K562 (cell line): Measurements from ENCODE around the gene DGKA. TPM values are rescaled to one million over a fixed set of nuclear protein-coding genes. Genes with fewer than 3 reads are reported as not detected.

Source experiments
- ESRRA ChIP-seq: fragments of 450-650 bp; IDR thresholded peaks from 2 replicates; pipeline ENCODE4 v1.6.1; 2014; ENCODE audit warnings: low read depth, mild to moderate bottlenecking, moderate library complexity, borderline replicate concordance
- FOXP1 ChIP-seq: sonication (generic); formaldehyde crosslinking; IDR thresholded peaks from 2 replicates; pipeline ENCODE4 v1.8.0; 2022; ENCODE audit warnings: mild to moderate bottlenecking, missing genetic modification reagents
- HDAC8 ChIP-seq: fragments of 450-650 bp; IDR thresholded peaks from 2 replicates; pipeline ENCODE4 v1.6.1; 2016; ENCODE audit warnings: mild to moderate bottlenecking, missing genetic modification characterization, moderate library complexity, missing compliant biosample characterization
- KLF13 ChIP-seq: fragments of 450-650 bp; IDR thresholded peaks from 2 replicates; pipeline ENCODE4 v1.6.1; 2016; ENCODE audit warnings: missing genetic modification characterization, low read depth, mild to moderate bottlenecking, missing compliant biosample characterization, moderate library complexity, borderline replicate concordance
- NELFE ChIP-seq: IDR thresholded peaks from 2 replicates; pipeline ENCODE4 v1.6.1; 2011; ENCODE audit warnings: mild to moderate bottlenecking; ENCODE audit not compliant: insufficient read depth, insufficient read length
- NR4A1 ChIP-seq, 2 experiments: fragments of 250-450 bp in 1 of 2; fragments of 450-650 bp in 1 of 2; sonication (Bioruptor Pico) in 1 of 2; IDR thresholded peaks; 2 replicates each; pipeline versions ENCODE4 v1.4.0 to v1.6.1; 2016 to 2020; ENCODE audit warnings: mild to moderate bottlenecking in 2 of 2, missing compliant biosample characterization in 1 of 2, missing genetic modification characterization in 1 of 2, moderate library complexity in 1 of 2
- POLR2A ChIP-seq: fragments of 450-650 bp; conservative IDR thresholded peaks from 2 replicates; pipeline ENCODE4 v1.6.1; 2016
- RB1 ChIP-seq: fragments of 450-650 bp; IDR thresholded peaks from 2 replicates; pipeline ENCODE4 v1.6.1; 2017; ENCODE audit warnings: low read depth, mild to moderate bottlenecking
- RFX1 ChIP-seq: fragments of 450-650 bp; IDR thresholded peaks from 2 replicates; pipeline ENCODE4 v1.6.1; 2016; ENCODE audit warnings: mild to moderate bottlenecking, moderate library complexity
- SIRT6 ChIP-seq: IDR thresholded peaks from one replicate; pipeline ENCODE4 v1.6.1; 2012; ENCODE audit warnings: low read depth, mild to moderate bottlenecking, control low read depth, inconsistent platforms, low read length, moderate library complexity
- SNRNP70 ChIP-seq: fragments of 200-400 bp; formaldehyde crosslinking; optimal IDR thresholded peaks from 2 replicates; pipeline ENCODE3; 2017; ENCODE audit warnings: low read depth, low read length
- SPI1 ChIP-seq: IDR thresholded peaks from 2 replicates; pipeline ENCODE4 v1.6.1; 2011; ENCODE audit warnings: low read depth, low read length, control low read depth, borderline replicate concordance
- TCF7L2 ChIP-seq: fragments of 150-350 bp; IDR thresholded peaks from 2 replicates; pipeline ENCODE4 v1.6.1; 2016; ENCODE audit warnings: low read depth, mild to moderate bottlenecking, low read length, moderate library complexity
- TEAD4 ChIP-seq, 2 experiments: sonication (generic) in 1 of 2; formaldehyde crosslinking in 1 of 2; IDR thresholded peaks; 2 replicates each; pipeline versions ENCODE4 v1.6.1 to v1.8.0; 2012 to 2022; ENCODE audit warnings: borderline replicate concordance in 1 of 2, inconsistent platforms in 1 of 2, low read length in 1 of 2, mild to moderate bottlenecking in 1 of 2, missing genetic modification reagents in 1 of 2
- TOE1 ChIP-seq, 2 experiments: fragments of 450-650 bp in 1 of 2; sonication (generic) in 1 of 2; formaldehyde crosslinking in 1 of 2; IDR thresholded peaks; 2 replicates each; pipeline versions ENCODE4 v1.7.1 to v1.8.0; 2016 to 2022; ENCODE audit warnings: borderline replicate concordance in 2 of 2, mild to moderate bottlenecking in 2 of 2, antibody characterized with exemption in 1 of 2, inconsistent platforms in 1 of 2, low read depth in 1 of 2, missing genetic modification reagents in 1 of 2, moderate library complexity in 1 of 2
- TSHZ1 ChIP-seq: fragments of 250-450 bp; sonication (Bioruptor Pico); IDR thresholded peaks from 2 replicates; pipeline ENCODE4 v1.4.0; 2020; ENCODE audit warnings: mild to moderate bottlenecking, moderate library complexity
- XRCC4 ChIP-seq: IDR thresholded peaks from one replicate; pipeline ENCODE4 v1.6.1; 2011; ENCODE audit not compliant: insufficient read depth, insufficient read length; ENCODE audit errors: extremely low read depth
- ZBTB8A ChIP-seq: fragments of 450-650 bp; IDR thresholded peaks from 2 replicates; pipeline ENCODE4 v1.6.1; 2018; ENCODE audit warnings: mild to moderate bottlenecking, moderate library complexity; ENCODE audit not compliant: partially characterized antibody
- ZNF431 ChIP-seq: sonication (generic); formaldehyde crosslinking; IDR thresholded peaks from 2 replicates; pipeline ENCODE4 v1.8.0; 2022; ENCODE audit warnings: mild to moderate bottlenecking, missing genetic modification reagents
- polyA plus RNA-seq, 8 experiments: library from polyadenylated mRNA; depleted of rRNA in 4 of 8; stranded (reverse) in 5 of 8; unstranded in 3 of 8; fragments of >200 nt; fragmentation: Nextera tagmentation in 2 of 8; fragmentation: Illumina TruSeq in 1 of 8; extraction: Ambion mirVana in 2 of 8; extraction: Trizol in 1 of 8; gene quantifications; 2 replicates each; pipeline versions ENCODE4 v1.2.1 to v1.2.3, GENCODE V29; 2011 to 2014; ENCODE audit warnings: inconsistent platforms in 1 of 8, missing spikeins in 1 of 8
- total RNA-seq, 7 experiments: library from RNA; depleted of rRNA in 6 of 7; stranded (reverse); fragments of >200 nt in 6 of 7; fragmentation: Illumina TruSeq in 2 of 7; extraction: Trizol in 2 of 7; gene quantifications; 2 replicates each; pipeline versions ENCODE4 v1.2.1 to v1.2.3, GENCODE V29; 2011 to 2021; ENCODE audit warnings: low replicate concordance in 1 of 7
- TF ChIP-seq, protein P1 (sequence below): fragments of 450-650 bp; IDR thresholded peaks from 2 replicates; pipeline ENCODE4 v1.6.1; 2016
- TF ChIP-seq, protein P2 (sequence below): fragments of 450-650 bp; formaldehyde crosslinking; IDR thresholded peaks from 2 replicates; pipeline ENCODE4 v1.4.0; 2020; ENCODE audit warnings: mild to moderate bottlenecking, moderate library complexity

DGKA gene
- total and polyA plus RNA-seq, 9 of the 15 experiments (the other 6 are each of a cell fraction or from before 2014, with no cell fraction given) = 3.4 to 12.4 (median 6.2) TPM

- no peak for TF ChIP-seq SNRNP70
- TF ChIP-seq ESRRA = peak; percentile 58; the same call in 1 of the 2 replicates
- peak; percentile 58; the same call in 1 of the 2 replicates for TF ChIP-seq RB1
- 0 out of 2 replicates have a peak, but pooled peaks have one; percentile 47 for TF ChIP-seq ZNF431 (CRISPR knock-in tag)
- TF ChIP-seq TSHZ1 = no peak
- peak; percentile 22; the same call in 1 of the 2 replicates for TF ChIP-seq KLF13 (tag)
- TF ChIP-seq NELFE = no peak
- TF ChIP-seq POLR2A = no peak
- no peak for TF ChIP-seq XRCC4
- no peak for TF ChIP-seq TCF7L2
- TF ChIP-seq SIRT6 = no peak
- TF ChIP-seq, protein P1, sequence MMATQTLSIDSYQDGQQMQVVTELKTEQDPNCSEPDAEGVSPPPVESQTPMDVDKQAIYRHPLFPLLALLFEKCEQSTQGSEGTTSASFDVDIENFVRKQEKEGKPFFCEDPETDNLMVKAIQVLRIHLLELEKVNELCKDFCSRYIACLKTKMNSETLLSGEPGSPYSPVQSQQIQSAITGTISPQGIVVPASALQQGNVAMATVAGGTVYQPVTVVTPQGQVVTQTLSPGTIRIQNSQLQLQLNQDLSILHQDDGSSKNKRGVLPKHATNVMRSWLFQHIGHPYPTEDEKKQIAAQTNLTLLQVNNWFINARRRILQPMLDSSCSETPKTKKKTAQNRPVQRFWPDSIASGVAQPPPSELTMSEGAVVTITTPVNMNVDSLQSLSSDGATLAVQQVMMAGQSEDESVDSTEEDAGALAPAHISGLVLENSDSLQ = peak; percentile 24; the same call in 1 of the 2 replicates
- TF ChIP-seq RFX1 = no peak
- TF ChIP-seq ZBTB8A = no peak
- TF ChIP-seq HDAC8 = no peak
- 0 out of 2 replicates have a peak, but pooled peaks have one; percentile 34 for TF ChIP-seq TOE1 (IDR thresholded peaks at IDR 0.05; ENCODE audit: borderline replicate concordance)
- TF ChIP-seq TOE1 (CRISPR knock-in tag; IDR thresholded peaks at IDR 0.05; ENCODE audit: borderline replicate concordance, low read depth) = no peak
- no peak for TF ChIP-seq TEAD4 (IDR thresholded peaks at IDR 0.05; ENCODE audit: low read length)
- no peak for TF ChIP-seq TEAD4 (CRISPR knock-in tag; IDR thresholded peaks at IDR 0.05; ENCODE audit: borderline replicate concordance)
- no peak for TF ChIP-seq NR4A1 (CRISPR knock-in tag; IDR thresholded peaks at IDR 0.05)
- no peak for TF ChIP-seq NR4A1 (tag; IDR thresholded peaks at IDR 0.05)
- no peak for TF ChIP-seq FOXP1 (CRISPR knock-in tag)
- TF ChIP-seq, protein P2, sequence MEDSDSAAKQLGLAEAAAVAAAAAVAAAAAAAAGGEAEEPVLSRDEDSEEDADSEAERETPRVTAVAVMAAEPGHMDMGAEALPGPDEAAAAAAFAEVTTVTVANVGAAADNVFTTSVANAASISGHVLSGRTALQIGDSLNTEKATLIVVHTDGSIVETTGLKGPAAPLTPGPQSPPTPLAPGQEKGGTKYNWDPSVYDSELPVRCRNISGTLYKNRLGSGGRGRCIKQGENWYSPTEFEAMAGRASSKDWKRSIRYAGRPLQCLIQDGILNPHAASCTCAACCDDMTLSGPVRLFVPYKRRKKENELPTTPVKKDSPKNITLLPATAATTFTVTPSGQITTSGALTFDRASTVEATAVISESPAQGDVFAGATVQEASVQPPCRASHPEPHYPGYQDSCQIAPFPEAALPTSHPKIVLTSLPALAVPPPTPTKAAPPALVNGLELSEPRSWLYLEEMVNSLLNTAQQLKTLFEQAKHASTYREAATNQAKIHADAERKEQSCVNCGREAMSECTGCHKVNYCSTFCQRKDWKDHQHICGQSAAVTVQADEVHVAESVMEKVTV = peak; percentile 46; the same call in 1 of the 2 replicates
- no peak for TF ChIP-seq SPI1
Measured at GRCh38 chr12:55940065-55940732, 9.2 kb downstream of the DGKA start (continued).
